SU-DHL-6 (cell line): Measurements from ENCODE around the gene ZMIZ1.

Source experiments
- EZH2phosphoT487 ChIP-seq: fragments of 200-600 bp; sonication (generic), shearing (Covaris generic); conservative IDR thresholded peaks from 2 replicates; pipeline ENCODE4 v1.6.1; 2018; ENCODE audit warnings: mild to moderate bottlenecking, antibody characterized with exemption, low read length, moderate library complexity, mixed read lengths
- TF ChIP-seq, protein P1 (sequence below): fragments of 200-600 bp; sonication (generic); IDR thresholded peaks from one replicate; pipeline ENCODE4 v1.5.1; 2017; ENCODE audit warnings: antibody characterized with exemption, mild to moderate bottlenecking, low read length, moderate library complexity; ENCODE audit not compliant: insufficient read depth, poor library complexity, severe bottlenecking

DNA sequence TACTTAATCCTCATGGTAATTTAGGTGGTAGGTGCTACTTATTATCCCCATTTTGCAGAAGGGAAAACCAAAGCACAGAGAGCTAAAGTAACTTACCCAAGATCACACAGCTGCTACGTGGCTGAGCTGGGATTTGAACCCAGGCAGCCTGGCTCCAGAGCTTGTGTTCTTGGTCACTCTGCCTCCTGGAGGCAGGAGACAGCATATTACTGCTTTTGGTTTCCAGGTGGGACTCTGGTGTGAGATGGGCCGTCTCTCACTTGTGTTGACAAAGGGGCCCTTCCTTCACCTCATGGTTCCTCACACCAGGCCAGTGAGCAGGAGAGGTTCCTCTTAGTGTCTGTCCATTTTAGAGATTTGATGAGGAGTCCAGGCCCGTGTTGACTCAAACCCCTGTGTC is 198.7 kb downstream of the ZMIZ1 start:
- TF ChIP-seq, protein P1, sequence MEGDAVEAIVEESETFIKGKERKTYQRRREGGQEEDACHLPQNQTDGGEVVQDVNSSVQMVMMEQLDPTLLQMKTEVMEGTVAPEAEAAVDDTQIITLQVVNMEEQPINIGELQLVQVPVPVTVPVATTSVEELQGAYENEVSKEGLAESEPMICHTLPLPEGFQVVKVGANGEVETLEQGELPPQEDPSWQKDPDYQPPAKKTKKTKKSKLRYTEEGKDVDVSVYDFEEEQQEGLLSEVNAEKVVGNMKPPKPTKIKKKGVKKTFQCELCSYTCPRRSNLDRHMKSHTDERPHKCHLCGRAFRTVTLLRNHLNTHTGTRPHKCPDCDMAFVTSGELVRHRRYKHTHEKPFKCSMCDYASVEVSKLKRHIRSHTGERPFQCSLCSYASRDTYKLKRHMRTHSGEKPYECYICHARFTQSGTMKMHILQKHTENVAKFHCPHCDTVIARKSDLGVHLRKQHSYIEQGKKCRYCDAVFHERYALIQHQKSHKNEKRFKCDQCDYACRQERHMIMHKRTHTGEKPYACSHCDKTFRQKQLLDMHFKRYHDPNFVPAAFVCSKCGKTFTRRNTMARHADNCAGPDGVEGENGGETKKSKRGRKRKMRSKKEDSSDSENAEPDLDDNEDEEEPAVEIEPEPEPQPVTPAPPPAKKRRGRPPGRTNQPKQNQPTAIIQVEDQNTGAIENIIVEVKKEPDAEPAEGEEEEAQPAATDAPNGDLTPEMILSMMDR: no peak
- no peak for TF ChIP-seq EZH2phosphoT487
